GM12878 (cell line): ENCODE results near the gene VPS54. TPM values are rescaled to one million over a fixed set of nuclear protein-coding genes. Genes with fewer than 3 reads are reported as not detected.

ENCODE experiments used
- E4F1 ChIP-seq: fragments of 450-650 bp; IDR thresholded peaks from 2 replicates; pipeline ENCODE4 v1.6.1; 2018; ENCODE audit warnings: borderline replicate concordance, mild to moderate bottlenecking; ENCODE audit not compliant: partially characterized antibody
- ETV6 ChIP-seq, 2 experiments: fragments of 450-650 bp in 1 of 2; IDR thresholded peaks in 1 of 2; conservative IDR thresholded peaks in 1 of 2; 2 replicates each; pipeline ENCODE4 v1.6.1; 2014; ENCODE audit warnings: antibody characterized with exemption in 1 of 2, borderline replicate concordance in 1 of 2, low read depth in 1 of 2, mild to moderate bottlenecking in 1 of 2, moderate library complexity in 1 of 2
- JUNB ChIP-seq: IDR thresholded peaks from 2 replicates; pipeline ENCODE4 v1.6.1; 2016; ENCODE audit warnings: antibody characterized with exemption, mild to moderate bottlenecking
- KAT2A ChIP-seq: conservative IDR thresholded peaks from 2 replicates; pipeline ENCODE4 v1.6.1; 2011; ENCODE audit warnings: low read depth, low read length; ENCODE audit not compliant: control insufficient read depth
- NFIC ChIP-seq: IDR thresholded peaks from 2 replicates; pipeline ENCODE4 v1.6.1; 2012; ENCODE audit warnings: low read depth, mild to moderate bottlenecking, inconsistent platforms, low read length, moderate library complexity
- RFX5 ChIP-seq: IDR thresholded peaks from 2 replicates; pipeline ENCODE4 v1.6.1; 2011; ENCODE audit warnings: low read depth, low read length, improper control_type of control experiment
- SP1 ChIP-seq: IDR thresholded peaks from one replicate; pipeline ENCODE4 v1.6.1; 2011; ENCODE audit warnings: low read depth, low read length
- ZBTB33 ChIP-seq: fragments of 450-650 bp; IDR thresholded peaks from 2 replicates; pipeline ENCODE4 v1.6.1; 2017; ENCODE audit warnings: mild to moderate bottlenecking
- ZBTB40 ChIP-seq: fragments of 450-650 bp; IDR thresholded peaks from 2 replicates; pipeline ENCODE4 v1.6.1; 2016; ENCODE audit warnings: mild to moderate bottlenecking, moderate library complexity, borderline replicate concordance
- polyA plus RNA-seq, 11 experiments: library from polyadenylated mRNA; depleted of rRNA in 4 of 11; unstranded in 6 of 11; stranded (reverse) in 5 of 11; fragments of >200 nt; fragmentation: Nextera tagmentation in 4 of 11; fragmentation: Illumina TruSeq in 1 of 11; extraction: Ambion mirVana in 4 of 11; extraction: Trizol in 1 of 11; gene quantifications; 1 replicate in 1 of 11; 2 replicates in 10 of 11; pipeline versions ENCODE4 v1.2.1 to v1.2.3, GENCODE V29; 2011 to 2016; ENCODE audit warnings: inconsistent platforms in 2 of 11, missing spikeins in 2 of 11, low read depth in 1 of 11
- total RNA-seq, 4 experiments: library from RNA; depleted of rRNA in 3 of 4; stranded (reverse); fragments of >200 nt in 3 of 4; fragmentation: Illumina TruSeq in 1 of 4; extraction: Trizol in 1 of 4; gene quantifications; 2 replicates each; pipeline versions ENCODE4 v1.2.1 to v1.2.3, GENCODE V29; 2013 to 2021
- TF ChIP-seq, protein P1 (sequence below): fragments of 450-650 bp; IDR thresholded peaks from 2 replicates; pipeline ENCODE4 v1.6.1; 2017; ENCODE audit warnings: mild to moderate bottlenecking, low read depth, inconsistent platforms; ENCODE audit not compliant: poor library complexity, severe bottlenecking
- TF ChIP-seq, protein P2 (sequence below): fragments of 450-650 bp; IDR thresholded peaks from 2 replicates; pipeline ENCODE4 v1.6.1; 2017; ENCODE audit warnings: mild to moderate bottlenecking, moderate library complexity
- TF ChIP-seq, protein P3 (sequence below): fragments of 450-650 bp; IDR thresholded peaks from 2 replicates; pipeline ENCODE4 v1.6.1; 2017; ENCODE audit warnings: low read depth, mild to moderate bottlenecking, moderate library complexity

The VPS54 gene
- total and polyA plus RNA-seq, 10 of the 15 experiments (the other 5 are each of a cell fraction or from before 2014, with no cell fraction given): 1.6 to 16.2 (median 9.3) TPM

- no peak for TF ChIP-seq ZBTB40
- TF ChIP-seq NFIC: peak; percentile 62; the same call in 1 of the 2 replicates
- TF ChIP-seq, protein P1, sequence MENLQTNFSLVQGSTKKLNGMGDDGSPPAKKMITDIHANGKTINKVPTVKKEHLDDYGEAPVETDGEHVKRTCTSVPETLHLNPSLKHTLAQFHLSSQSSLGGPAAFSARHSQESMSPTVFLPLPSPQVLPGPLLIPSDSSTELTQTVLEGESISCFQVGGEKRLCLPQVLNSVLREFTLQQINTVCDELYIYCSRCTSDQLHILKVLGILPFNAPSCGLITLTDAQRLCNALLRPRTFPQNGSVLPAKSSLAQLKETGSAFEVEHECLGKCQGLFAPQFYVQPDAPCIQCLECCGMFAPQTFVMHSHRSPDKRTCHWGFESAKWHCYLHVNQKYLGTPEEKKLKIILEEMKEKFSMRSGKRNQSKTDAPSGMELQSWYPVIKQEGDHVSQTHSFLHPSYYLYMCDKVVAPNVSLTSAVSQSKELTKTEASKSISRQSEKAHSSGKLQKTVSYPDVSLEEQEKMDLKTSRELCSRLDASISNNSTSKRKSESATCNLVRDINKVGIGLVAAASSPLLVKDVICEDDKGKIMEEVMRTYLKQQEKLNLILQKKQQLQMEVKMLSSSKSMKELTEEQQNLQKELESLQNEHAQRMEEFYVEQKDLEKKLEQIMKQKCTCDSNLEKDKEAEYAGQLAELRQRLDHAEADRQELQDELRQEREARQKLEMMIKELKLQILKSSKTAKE: no peak
- TF ChIP-seq SP1: no peak
- no peak for TF ChIP-seq RFX5
- TF ChIP-seq KAT2A: no peak
- peak; percentile 69 for TF ChIP-seq JUNB
- TF ChIP-seq, protein P2, sequence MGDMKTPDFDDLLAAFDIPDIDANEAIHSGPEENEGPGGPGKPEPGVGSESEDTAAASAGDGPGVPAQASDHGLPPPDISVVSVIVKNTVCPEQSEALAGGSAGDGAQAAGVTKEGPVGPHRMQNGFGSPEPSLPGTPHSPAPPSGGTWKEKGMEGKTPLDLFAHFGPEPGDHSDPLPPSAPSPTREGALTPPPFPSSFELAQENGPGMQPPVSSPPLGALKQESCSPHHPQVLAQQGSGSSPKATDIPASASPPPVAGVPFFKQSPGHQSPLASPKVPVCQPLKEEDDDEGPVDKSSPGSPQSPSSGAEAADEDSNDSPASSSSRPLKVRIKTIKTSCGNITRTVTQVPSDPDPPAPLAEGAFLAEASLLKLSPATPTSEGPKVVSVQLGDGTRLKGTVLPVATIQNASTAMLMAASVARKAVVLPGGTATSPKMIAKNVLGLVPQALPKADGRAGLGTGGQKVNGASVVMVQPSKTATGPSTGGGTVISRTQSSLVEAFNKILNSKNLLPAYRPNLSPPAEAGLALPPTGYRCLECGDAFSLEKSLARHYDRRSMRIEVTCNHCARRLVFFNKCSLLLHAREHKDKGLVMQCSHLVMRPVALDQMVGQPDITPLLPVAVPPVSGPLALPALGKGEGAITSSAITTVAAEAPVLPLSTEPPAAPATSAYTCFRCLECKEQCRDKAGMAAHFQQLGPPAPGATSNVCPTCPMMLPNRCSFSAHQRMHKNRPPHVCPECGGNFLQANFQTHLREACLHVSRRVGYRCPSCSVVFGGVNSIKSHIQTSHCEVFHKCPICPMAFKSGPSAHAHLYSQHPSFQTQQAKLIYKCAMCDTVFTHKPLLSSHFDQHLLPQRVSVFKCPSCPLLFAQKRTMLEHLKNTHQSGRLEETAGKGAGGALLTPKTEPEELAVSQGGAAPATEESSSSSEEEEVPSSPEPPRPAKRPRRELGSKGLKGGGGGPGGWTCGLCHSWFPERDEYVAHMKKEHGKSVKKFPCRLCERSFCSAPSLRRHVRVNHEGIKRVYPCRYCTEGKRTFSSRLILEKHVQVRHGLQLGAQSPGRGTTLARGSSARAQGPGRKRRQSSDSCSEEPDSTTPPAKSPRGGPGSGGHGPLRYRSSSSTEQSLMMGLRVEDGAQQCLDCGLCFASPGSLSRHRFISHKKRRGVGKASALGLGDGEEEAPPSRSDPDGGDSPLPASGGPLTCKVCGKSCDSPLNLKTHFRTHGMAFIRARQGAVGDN: no peak
- no peak for TF ChIP-seq ZBTB33
- peak in 1 of 2 experiments; percentile 47; a peak in 1 of 4 replicates for TF ChIP-seq ETV6 (conservative IDR thresholded peaks at IDR 0.05 in 1 of 2, IDR thresholded peaks at IDR 0.05 in 1 of 2; ENCODE audit: borderline replicate concordance in 1 of 2, low read depth in 1 of 2)
- TF ChIP-seq, protein P3, sequence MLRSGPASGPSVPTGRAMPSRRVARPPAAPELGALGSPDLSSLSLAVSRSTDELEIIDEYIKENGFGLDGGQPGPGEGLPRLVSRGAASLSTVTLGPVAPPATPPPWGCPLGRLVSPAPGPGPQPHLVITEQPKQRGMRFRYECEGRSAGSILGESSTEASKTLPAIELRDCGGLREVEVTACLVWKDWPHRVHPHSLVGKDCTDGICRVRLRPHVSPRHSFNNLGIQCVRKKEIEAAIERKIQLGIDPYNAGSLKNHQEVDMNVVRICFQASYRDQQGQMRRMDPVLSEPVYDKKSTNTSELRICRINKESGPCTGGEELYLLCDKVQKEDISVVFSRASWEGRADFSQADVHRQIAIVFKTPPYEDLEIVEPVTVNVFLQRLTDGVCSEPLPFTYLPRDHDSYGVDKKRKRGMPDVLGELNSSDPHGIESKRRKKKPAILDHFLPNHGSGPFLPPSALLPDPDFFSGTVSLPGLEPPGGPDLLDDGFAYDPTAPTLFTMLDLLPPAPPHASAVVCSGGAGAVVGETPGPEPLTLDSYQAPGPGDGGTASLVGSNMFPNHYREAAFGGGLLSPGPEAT: no peak
- no peak for TF ChIP-seq E4F1
Measured at GRCh38 chr2:63977904-63978303, 41.3 kb downstream of the VPS54 start (continued).
